ENCODE data around the gene CCDC170. TPM values are rescaled to one million over a fixed set of nuclear protein-coding genes. Genes with fewer than 3 reads are reported as not detected.

Gene CCDC170
- total and polyA plus RNA-seq, 9 of the 15 experiments (the other 6 are each of a cell fraction or from before 2014, with no cell fraction given) = 0.01 to 0.18 (median 0.05) TPM; not detected in 6

DNA sequence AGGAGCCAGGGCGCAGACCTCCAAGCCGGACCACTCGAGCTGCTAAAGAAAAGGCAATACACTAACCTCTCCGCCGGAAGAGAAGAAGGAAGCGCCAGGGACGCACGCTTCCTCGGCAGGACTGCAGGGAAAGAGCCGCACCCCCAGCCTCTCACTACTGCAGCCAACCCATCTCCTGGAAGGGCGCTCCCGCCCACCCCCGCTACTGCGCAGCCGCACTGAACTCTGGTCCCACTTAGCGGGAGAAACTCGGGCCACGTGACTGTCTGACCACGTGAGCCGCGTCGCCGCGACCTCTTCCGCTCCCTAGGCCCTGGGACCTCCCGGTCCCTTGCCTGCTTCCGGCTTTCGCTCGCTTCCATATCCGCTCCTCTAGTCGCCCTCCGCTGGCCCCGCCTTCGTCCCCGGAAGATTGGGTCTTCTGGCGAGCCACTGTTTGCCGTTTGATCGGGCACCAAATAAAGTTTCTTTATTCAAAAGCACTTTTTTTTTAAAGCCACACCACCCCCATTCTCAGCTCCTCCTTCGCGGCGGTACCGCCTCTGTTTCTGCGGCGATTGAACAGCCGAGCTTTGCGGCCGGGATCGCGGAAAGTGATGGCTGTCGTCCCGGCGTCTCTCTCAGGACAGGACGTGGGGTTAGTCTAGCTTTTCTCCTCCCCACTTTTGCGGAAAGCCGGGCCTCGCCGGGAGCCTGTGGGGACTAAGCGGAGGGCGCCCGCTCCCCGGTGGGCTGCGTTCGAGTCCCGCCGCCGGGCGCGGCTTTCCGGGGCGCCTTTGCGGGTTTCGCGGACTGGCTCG, 41.7 kb upstream of the CCDC170 start, which contains the start of gene RMND1 (continued):
- TF ChIP-seq ZNF175 (CRISPR knock-in tag; IDR thresholded peaks at IDR 0.05; ENCODE audit: low read depth) (0 out of 2 replicates have a peak, but pooled peaks have one; percentile 71), MCM7 (IDR thresholded peaks at IDR 0.05) (no peak), MXI1 (IDR thresholded peaks at IDR 0.05; ENCODE audit: low read depth, low read length) (peak; percentile 92), MGA (IDR thresholded peaks at IDR 0.05) (peak; percentile 97), CHAMP1 (IDR thresholded peaks at IDR 0.05) (peak; percentile 40; the same call in 1 of the 2 replicates), FOXM1 (IDR thresholded peaks at IDR 0.05; ENCODE audit: low read depth) (peak; percentile 93), FOXM1 (CRISPR knock-in tag; IDR thresholded peaks at IDR 0.05; ENCODE audit: low read depth) (no peak; the same call in 1 of the 2 replicates), MTA1 (IDR thresholded peaks at IDR 0.05; ENCODE audit: borderline replicate concordance) (peak; percentile 12; the same call in 1 of the 2 replicates), ZNF583 (CRISPR knock-in tag; IDR thresholded peaks at IDR 0.05) (0 out of 2 replicates have a peak, but pooled peaks have one; percentile 65), PHF20 (IDR thresholded peaks at IDR 0.05; ENCODE audit: partially characterized antibody) (peak; percentile 99), ARNT (IDR thresholded peaks at IDR 0.05) (peak; percentile 50 to 78; a peak in 3 of 4 replicates), RNF2 (IDR thresholded peaks at IDR 0.05) (peak; percentile 83; the same call in 1 of the 2 replicates), HIVEP1 (CRISPR knock-in tag; IDR thresholded peaks at IDR 0.05) (no peak), E2F3 (CRISPR knock-in tag; IDR thresholded peaks at IDR 0.05) (peak; percentile 92)
